ENCODE measurements around the gene GAA.

DNA sequence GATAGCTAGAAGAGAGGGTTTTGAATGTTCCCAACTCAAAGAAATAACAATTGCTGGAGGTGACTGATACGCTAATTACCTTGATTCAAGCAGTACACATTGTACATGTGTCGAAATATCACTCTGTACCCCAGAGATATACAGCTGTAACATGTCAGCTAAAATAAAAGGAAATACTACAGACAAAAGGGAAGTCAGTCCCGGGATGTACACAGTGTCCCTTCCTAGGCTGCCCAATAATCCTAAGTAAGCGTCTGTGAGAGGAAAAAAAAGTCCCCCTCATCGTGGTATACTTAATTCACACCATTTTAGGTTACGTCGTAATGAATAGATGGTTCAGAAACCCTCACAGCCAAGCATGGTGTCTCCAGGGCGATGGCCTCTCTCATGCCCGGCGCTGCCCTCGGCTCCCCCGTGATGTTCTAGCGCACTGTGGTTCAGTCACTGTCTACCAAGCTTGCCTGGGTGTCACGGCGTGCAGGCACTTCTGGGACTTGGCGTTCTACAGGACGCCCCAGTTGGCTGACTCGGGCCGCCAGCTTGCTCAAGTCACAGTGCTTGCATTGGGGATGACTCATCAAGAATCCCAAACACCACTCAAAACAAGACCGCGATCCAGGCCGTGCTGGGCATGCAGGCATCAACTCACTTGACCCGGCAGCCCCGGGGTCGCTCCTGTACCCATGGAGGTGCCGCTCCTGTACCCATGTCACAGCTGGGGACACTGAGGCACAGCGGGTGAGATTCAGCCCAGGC lies 37.4 kb upstream of the GAA start:
- TF ChIP-seq, protein P1, sequence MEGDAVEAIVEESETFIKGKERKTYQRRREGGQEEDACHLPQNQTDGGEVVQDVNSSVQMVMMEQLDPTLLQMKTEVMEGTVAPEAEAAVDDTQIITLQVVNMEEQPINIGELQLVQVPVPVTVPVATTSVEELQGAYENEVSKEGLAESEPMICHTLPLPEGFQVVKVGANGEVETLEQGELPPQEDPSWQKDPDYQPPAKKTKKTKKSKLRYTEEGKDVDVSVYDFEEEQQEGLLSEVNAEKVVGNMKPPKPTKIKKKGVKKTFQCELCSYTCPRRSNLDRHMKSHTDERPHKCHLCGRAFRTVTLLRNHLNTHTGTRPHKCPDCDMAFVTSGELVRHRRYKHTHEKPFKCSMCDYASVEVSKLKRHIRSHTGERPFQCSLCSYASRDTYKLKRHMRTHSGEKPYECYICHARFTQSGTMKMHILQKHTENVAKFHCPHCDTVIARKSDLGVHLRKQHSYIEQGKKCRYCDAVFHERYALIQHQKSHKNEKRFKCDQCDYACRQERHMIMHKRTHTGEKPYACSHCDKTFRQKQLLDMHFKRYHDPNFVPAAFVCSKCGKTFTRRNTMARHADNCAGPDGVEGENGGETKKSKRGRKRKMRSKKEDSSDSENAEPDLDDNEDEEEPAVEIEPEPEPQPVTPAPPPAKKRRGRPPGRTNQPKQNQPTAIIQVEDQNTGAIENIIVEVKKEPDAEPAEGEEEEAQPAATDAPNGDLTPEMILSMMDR (IDR thresholded peaks at IDR 0.05): no peak
- no peak for TF ChIP-seq POLR2AphosphoS5 (IDR thresholded peaks at IDR 0.05; ENCODE audit: low read depth, low read length)
- TF ChIP-seq, protein P2, sequence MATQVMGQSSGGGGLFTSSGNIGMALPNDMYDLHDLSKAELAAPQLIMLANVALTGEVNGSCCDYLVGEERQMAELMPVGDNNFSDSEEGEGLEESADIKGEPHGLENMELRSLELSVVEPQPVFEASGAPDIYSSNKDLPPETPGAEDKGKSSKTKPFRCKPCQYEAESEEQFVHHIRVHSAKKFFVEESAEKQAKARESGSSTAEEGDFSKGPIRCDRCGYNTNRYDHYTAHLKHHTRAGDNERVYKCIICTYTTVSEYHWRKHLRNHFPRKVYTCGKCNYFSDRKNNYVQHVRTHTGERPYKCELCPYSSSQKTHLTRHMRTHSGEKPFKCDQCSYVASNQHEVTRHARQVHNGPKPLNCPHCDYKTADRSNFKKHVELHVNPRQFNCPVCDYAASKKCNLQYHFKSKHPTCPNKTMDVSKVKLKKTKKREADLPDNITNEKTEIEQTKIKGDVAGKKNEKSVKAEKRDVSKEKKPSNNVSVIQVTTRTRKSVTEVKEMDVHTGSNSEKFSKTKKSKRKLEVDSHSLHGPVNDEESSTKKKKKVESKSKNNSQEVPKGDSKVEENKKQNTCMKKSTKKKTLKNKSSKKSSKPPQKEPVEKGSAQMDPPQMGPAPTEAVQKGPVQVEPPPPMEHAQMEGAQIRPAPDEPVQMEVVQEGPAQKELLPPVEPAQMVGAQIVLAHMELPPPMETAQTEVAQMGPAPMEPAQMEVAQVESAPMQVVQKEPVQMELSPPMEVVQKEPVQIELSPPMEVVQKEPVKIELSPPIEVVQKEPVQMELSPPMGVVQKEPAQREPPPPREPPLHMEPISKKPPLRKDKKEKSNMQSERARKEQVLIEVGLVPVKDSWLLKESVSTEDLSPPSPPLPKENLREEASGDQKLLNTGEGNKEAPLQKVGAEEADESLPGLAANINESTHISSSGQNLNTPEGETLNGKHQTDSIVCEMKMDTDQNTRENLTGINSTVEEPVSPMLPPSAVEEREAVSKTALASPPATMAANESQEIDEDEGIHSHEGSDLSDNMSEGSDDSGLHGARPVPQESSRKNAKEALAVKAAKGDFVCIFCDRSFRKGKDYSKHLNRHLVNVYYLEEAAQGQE (IDR thresholded peaks at IDR 0.05; ENCODE audit: insufficient read depth in 1 of 2, low read depth in 2 of 2, low read length in 1 of 2): 0 out of 4 replicates have a peak, but pooled peaks of 1 of the 2 experiments have one; percentile 40
- TF ChIP-seq SIN3A (IDR thresholded peaks at IDR 0.05; ENCODE audit: borderline replicate concordance, insufficient read depth, low read depth, low read length): no peak

Measured in Panc1 (cell line).